Left colon (tissue), 2 donors: ENCODE measurements around the gene TRPM2. TPM values are rescaled to one million over a fixed set of nuclear protein-coding genes. Genes with fewer than 3 reads are reported as not detected.
"Not testable (repeated sequence)": the region's sequence is repeated elsewhere in the genome, so short reads cannot be mapped to it uniquely, and the experiment has no call there.

Source experiments
- ATAC-seq: fragments of 200-7000 bp; cut with Tn5 transposase; one replicate; pipeline ENCODE4 v1.9.1; 2020; ENCODE audit warnings: mild to moderate bottlenecking, moderate library complexity
- DNase-seq, 2 donors: peaks; one replicate each; pipeline ENCODE4 v3.0.0-alpha.2; 2020
- intact Hi-C, 2 donors: fragments of 100-400 bp; cut with DNase I in 1 of 2; cut with micrococcal nuclease in 1 of 2; formaldehyde crosslinking; loops; one replicate each; pipeline versions ENCODE4 v1.11.2 to v1.14.0; 2022; cut with DNase I, micrococcal nuclease
- total RNA-seq, 2 donors: library from RNA; stranded (reverse); fragmentation: NEBNext Ultra II Directional; extraction: Animal tissue kit (Norgen Biotek cat#: 25700); gene quantifications; one replicate each; pipeline ENCODE4 v1.2.1, GENCODE V29; 2021
- donor health status: DM: no; HTN: no; CAD: no.
- donor health status: DM: yes; HTN: yes; CAD: no.

The TRPM2 gene
- total RNA-seq, 2 donors from 2014 or later, result 3.3 to 5.4 TPM

GRCh38 chr21:44461464-44462001 lies 108.1 kb downstream of the TRPM2 start:
- no peak for DNase-seq
- intact Hi-C loops, result no loop called here
- ATAC-seq, result no peak

GRCh38 chr21:44462086-44462833 lies 108.8 kb downstream of the TRPM2 start:
- ATAC-seq, result no peak
- intact Hi-C loops, result no loop called here
- no peak for DNase-seq

DNA sequence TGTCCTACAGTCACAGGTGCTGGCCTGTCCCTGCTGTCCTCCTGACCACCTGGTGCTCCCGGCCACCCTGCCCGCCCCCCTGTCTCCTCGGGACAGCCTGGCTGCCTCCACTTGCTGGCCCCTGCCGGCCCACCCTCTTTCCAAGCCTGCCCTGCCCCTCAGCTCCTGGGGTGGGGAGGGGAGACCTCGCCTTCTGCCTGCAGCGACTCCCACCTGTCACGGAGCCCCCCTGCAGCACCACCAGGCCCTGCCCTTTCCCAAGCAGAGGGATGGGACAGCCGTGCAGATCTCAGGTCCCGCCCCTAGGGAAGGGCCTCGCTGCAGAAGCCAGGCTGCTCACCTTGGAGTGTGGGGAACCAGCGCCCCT lies 109.4 kb downstream of the TRPM2 start:
- DNase-seq, result no peak
- intact Hi-C loops, result no loop called here
- no peak for ATAC-seq

DNA sequence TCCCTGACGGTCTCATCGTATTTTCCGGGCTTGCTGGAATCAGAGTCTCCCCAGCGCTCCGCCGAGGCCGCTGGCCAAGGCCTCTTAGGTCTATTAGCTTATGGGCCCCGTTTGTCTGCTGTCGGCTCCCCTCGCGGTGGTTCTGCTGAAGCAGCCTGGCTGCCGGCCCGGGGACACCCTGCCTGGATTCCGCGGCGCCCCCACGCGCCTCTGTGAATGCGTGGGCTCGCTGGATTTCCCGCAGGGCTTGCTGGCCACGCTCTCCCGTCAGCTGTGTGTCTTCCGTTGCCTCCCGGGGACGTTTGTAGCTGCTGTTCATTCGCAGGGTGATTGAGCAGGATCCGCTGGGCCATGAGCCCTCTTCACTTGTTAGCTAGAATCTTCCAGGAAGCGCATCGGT lies 110.3 kb downstream of the TRPM2 start:
- ATAC-seq (no peak), DNase-seq (no peak)
- intact Hi-C loops, result no loop called here

GRCh38 chr21:44464351-44464750 lies 110.9 kb downstream of the TRPM2 start:
- DNase-seq (no peak), ATAC-seq (no peak)
- intact Hi-C loops, result no loop called here

GRCh38 chr21:44466351-44466954 lies 113.0 kb downstream of the TRPM2 start:
- intact Hi-C loops, result no loop called here
- ATAC-seq, result no peak
- DNase-seq, result no peak

DNA sequence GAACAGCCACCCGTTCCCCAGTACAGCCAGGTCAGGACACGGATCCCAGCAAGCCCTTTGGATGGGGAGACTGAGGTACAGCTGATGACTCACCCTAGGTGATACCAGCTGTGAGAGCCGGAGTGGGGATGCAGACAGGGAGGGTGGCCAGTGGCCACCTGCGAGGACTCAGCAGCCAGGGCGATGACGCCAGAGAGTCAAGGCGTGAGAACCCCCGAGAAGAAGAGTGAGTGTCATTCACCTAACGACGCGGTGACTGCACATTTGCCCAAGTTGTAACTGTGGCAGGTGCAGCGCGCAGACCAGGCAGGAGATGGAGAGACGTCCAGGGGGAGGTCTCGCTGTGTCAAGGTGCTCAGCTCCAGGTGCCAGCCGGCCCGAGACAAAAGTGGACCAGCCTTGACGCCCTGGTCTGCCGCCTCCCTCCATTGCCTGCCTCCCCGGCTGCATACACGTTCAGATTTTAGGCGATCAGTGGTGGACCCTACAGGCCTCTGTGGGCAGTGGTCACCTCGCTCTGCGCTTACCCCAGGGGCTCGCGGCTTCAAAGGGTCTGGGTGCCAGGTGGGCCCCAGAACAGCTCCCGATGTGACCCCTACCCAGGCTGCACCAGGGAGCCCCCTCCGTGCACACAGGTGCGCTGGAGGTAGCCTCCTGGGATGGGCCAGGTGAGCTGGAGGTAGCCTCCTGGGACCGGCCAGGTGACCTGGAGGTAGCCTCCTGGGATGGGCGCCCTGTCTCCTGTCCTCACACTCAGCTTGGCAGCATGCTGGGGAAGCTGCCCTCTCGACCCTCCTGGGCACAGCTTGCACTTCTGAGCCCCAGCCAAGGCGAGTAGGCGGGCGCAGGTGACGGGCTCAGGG lies 113.8 kb downstream of the TRPM2 start:
- intact Hi-C loops, result no loop called here
- no peak for ATAC-seq
- DNase-seq, result no peak

DNA sequence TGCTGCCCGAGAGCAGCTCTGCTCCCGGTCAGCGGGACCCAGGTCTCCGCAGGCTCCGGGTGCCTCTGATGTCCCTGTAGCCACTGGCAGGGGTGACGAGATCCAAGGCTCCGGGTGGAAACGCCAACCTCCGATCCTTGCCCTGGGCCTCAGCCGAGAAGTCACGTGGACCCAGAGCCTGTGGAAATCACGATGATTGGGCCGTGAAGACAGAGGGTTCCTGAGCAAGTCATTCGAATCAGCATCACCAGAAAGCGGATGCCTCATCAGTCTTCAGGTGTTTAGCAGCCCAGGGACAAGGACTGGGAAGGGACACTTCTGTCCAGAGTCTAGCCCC lies 114.4 kb downstream of the TRPM2 start:
- DNase-seq (no peak), ATAC-seq (no peak)
- intact Hi-C loops, result no loop called here

- DNase-seq (no peak), ATAC-seq (no peak)
- intact Hi-C loops, result no loop called here
Observed at GRCh38 chr21:44471341-44471740, 117.9 kb downstream of the TRPM2 start.

DNA sequence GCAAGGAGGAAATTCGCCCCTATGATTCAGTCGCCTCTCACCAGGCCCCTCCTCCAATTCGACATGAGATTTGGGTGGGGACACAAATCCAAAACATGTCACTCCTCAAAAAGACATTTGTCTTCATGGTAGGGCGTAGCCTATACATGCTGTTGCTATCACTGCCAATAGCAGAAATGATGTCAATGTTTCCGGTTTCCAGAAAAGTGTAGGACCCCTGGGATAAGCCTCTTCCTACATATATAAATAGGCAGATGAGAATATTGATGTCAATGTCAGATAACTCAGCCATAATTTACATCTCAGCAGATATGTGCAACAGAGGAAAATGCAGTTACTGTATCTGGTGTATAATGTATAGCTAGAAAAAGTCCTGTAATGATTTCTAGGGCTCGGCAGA lies 118.6 kb downstream of the TRPM2 start:
- intact Hi-C loops, result no loop called here
- DNase-seq (no peak), ATAC-seq (no peak)

- no peak for DNase-seq
- intact Hi-C loops, result no loop called here
- ATAC-seq, result no peak
Observed at GRCh38 chr21:44473915-44474555, 120.6 kb downstream of the TRPM2 start.

DNA sequence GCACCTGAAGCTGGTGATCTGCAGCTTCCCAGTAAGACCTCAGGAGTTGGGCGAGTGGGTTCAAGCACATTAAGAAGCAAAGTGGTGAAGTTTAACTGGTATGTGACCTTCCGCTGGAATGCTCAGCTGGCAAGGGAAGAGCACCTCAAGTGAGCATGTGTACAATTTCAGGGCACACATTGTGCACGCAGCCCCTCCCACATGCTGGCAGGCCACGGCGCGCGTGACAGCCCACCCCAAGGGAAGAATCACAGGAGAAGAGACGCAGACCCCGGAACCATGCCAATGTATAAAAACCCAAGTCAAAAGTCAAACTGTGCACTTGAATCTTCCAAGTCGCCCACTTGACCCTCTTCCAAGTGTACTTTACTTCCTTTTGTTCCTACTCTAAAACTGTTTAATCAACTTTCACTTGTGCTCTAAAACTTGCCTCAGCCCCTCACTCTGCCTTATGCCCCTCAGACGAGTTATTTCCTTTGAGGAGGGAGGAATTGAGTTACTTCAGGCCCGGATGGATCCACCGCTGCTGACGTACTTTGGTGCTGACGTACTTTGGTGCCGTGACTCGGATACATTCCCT lies 121.9 kb downstream of the TRPM2 start:
- intact Hi-C loops, result no loop called here
- ATAC-seq (no peak), DNase-seq (no peak)

GRCh38 chr21:44477131-44477530 lies 123.7 kb downstream of the TRPM2 start:
- DNase-seq (no peak), ATAC-seq (no peak)
- intact Hi-C loops, result no loop called here

DNA sequence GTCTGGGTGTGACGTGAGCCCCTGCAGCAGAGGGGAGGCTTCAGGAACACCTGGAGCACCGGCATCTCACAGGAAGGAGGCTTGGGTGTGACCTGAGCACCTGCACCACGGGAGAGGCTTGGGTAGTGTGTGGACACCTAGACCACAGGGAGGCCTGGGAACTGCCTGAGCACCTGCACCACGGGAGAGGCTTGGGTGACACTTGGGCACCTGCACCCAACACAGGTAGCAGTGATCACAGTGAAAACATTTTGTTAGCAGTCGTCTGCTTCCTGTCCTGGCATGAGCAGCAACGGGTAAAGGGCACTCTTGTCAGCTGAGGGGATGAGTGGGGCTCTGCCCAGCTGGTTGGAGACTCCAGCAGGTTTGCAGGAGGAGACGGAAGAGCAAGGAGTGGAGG lies 124.3 kb downstream of the TRPM2 start:
- intact Hi-C loops, result no loop called here
- ATAC-seq, result no peak
- DNase-seq, result no peak

DNA sequence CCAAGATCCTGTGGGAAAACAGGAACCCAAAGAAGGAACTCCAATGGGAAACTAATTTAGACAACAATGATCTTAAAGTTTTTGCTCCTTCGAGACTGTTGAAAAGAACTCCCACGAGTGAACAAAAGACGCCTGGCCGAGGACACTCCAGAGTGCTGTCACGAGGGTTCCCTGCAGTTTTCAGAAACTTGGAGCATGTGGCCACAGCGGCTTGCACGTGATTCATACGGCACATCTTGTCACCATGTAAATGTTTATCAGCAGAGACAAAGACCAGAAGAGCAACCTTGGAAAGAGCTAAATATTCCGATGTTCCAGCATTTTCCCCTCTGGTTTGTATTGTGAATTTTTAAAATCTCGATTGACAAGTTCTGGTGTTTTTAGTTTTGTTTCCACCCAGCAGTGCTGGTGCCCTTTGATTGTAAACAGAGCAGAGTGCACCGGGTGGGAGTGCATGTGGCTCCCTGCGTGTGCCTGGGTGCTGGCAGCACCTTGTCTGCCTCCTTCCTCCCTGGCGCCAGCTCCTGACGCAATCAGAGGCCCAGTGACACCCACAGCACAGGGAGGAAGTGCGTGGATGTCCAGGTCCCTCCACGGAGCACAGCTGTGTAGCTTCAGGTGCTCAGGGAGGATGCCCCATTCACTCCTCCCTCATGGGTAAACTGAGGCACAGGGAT lies 124.8 kb downstream of the TRPM2 start:
- ATAC-seq, result no peak
- DNase-seq, result peak in 1 of 2 donors; percentile 41
- intact Hi-C loops, result no loop called here

DNA sequence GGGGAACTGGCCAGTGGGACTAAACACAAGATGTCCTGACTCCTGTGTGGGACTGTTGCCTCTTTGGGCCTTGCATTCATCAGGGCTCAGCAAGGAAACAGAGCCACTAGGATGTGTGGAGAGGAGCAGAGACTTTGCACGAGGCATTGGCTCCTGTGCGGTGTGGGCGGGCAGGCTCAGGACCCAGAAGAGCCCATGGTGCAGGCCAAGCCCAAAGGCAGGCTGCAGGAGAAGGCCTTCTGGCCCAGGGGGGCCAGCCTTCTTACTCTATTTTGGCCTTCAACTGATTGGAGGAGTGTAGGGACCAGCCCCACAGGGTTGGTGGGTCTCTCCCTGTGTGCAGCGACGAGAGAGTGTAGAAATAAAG lies 125.4 kb downstream of the TRPM2 start:
- no peak for DNase-seq
- no peak for ATAC-seq
- intact Hi-C loops, result no loop called here

GRCh38 chr21:44479556-44480199 lies 126.3 kb downstream of the TRPM2 start:
- ATAC-seq, result not testable (repeated sequence)
- peak in 1 of 2 donors; percentile 63 for DNase-seq
- intact Hi-C loops, result loop anchor here in 1 of 2 donors (10.0 kb wide), 1 partner anchor 135 kb away; no protein-coding TSS in a partner anchor
